HG02938 (cell line): ENCODE data around the gene RBM33.

Source experiments
- ATAC-seq: cut with Tn5 transposase; IDR thresholded peaks from one replicate; pipeline ENCODE4 v1.9.1; 2021; ENCODE audit warnings: mild to moderate bottlenecking, moderate library complexity; ENCODE audit not compliant: unreplicated experiment

Gene RBM33

GRCh38 chr7:155660059-155660757 lies 15.7 kb downstream of the RBM33 start:
- peak; percentile 75 for ATAC-seq

- peak; percentile 67 for ATAC-seq
Measured at GRCh38 chr7:155660758-155661093, 16.3 kb downstream of the RBM33 start.

DNA sequence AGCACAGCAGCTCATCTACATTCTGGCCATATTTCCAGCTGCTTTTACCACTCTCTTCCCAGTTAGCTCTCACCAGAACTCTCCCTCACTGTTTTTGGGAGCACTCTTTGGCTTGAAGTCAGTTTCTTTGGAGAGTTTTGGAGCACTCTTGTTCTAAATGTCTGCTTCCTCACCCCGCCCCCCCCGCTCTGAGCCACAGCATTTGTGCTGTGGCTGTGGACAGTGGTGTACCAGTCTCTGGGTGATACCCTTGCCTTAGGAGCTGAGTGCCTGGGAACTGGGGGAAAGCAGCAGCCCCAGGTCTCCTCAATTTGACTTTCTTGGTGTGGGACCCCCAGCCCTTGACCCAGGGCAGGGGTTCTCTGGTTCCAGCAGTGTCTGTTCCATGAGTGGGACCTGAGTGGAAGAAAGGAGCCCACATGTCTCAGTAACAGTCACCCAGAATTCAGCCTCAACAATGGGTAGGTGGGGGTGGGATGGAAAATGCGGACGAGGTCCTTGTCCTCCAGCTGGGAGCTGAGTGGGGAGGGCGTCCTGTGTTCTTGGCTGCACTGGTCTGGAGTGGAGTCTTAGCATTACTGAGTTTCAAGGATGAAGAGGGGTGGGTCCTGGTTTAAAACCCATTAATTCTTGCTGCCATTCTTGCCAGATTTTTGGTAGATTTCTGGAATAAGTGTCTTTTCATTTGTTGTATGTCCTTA lies 18.0 kb downstream of the RBM33 start:
- no peak for ATAC-seq

DNA sequence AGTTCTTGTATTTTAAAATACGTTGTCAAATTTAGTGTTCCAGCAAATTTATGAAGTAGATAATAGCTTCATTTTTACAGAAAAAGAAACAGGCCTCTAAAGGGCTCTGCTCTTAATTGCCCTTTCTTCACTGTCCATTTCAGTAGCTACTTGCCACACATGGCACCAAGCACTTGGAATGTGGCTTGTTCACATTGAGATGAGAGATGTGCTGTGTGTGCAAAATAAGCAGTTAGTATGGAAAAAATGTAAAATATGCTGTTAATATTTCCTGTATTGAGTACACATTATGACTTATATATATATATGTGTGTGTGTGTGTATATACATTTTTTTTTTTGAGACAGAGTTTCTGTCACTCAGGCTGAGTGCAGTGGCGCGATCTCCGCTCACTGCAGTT lies 19.5 kb downstream of the RBM33 start:
- ATAC-seq = no peak

DNA sequence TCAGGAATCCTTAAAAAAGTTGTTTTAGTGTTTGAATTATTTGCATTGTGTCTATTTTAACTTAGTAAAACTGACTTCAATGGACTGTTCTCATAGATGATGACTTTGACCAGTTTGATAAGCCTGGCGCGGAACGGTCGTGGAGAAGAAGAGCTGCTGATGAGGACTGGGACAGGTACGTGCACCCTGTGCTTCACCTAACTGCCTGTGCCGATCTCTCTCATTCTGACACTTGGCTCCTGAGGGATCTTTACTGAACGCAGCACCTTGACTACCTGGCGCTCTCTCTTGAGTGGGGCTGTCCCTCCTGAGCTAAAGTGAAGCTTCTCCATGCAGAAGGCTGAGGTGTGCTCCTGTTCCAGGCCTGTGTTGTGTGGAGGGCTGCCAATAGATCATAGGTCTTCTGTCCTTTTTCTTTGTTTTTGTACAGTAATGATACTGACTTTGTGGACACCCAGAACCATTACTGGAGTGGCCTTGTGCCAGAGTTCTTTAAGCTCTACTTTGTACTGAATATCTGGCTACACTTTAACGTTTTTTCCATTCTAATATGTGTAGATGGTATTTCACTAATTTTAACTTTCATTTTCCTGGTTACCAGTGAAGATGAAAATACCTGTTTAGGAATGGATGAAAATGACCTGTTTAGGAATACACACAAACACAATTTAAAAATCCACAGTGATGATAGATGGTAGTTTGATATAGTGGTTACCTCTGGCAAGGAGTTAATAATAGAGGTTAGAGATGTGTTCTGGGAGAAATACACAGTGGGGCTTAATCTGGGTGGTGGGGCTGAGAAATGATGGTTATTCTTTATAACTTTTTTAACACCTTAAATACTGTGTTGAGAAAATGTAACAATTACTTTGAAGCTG lies 20.9 kb downstream of the RBM33 start:
- ATAC-seq = no peak

DNA sequence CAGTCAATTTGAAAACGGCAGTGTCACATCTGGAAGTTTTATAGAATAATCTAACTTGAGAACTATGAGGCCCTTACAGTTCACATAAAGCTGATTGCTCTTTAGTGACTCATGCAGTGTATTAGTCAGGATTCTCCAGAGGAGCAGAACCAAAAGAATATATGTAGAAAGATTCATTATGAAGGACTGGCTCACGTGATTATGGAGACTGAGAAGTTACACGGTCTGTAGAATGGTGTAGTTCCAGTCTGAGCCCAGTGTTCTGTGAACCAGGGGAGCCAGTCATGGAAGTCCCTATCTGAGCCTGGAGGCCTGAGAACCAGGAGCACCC lies 21.5 kb downstream of the RBM33 start:
- ATAC-seq = no peak

DNA sequence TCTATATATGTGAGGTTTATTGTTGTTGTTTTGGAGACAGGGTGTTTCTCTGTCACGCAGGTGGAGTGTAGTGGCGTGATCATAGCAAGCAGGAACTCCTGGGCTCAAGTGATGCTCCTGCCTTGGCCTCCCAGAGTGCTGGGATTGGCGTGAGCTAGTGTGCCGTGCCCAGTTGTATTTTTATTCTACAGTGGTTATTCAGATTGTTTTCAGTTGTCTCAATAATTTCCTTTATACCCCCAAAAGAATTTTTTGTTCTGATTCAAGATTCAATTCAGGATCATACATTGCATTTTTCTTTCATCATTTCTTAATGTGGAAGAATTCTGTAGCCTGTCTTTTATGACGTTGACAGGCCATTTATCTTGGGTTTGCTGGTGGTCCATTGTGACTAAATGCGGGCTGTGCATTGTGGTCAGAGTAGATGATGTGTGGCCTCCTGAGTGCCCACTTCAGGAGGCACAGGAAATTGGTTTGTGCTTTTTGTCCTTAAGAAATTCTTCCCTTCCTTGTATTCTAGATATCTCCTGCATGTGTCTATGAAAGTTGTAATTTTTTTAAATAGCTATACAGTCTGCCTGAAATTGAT lies 22.9 kb downstream of the RBM33 start:
- no peak for ATAC-seq

GRCh38 chr7:155669717-155670505 lies 25.4 kb downstream of the RBM33 start:
- ATAC-seq = no peak

DNA sequence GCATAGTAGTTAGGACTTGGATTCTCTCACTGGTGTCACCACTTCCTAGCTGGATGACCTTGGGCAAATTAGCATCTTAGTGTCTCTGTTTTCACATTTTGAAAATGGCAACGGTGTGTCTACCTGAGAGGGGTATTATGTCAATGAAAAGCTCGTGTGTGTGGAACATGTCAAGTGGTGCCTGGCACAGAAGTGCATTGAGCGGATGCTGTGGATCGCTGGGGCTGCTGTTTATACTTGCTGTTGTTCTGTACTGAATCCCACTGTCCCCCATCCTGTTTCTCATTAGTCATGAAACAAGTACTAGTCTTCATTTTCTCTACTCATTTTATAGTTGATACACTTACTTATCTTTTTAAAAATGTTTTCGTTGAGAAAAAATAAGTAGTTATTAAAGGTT lies 26.1 kb downstream of the RBM33 start:
- no peak for ATAC-seq

DNA sequence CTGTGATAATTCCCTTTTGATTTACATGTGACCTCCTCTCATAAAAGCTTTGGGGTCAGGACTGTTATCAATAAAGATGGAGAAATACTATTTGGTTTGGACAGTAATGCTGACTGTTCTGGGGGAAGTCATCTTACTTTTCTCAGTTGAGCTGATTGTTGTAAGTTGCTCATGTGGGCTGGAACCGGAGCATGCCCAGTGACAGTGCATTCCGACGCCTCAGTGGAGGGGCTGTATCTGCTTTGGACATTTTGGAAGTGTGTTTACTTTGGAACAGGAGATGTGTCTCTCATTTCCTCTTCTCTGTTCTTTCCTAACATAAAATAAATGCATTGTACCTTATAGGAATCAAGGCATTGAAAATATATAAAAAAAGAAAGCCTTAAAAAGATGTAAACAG lies 30.1 kb downstream of the RBM33 start:
- ATAC-seq = no peak

- ATAC-seq = no peak
Measured at GRCh38 chr7:155676052-155676451, 31.6 kb downstream of the RBM33 start.

DNA sequence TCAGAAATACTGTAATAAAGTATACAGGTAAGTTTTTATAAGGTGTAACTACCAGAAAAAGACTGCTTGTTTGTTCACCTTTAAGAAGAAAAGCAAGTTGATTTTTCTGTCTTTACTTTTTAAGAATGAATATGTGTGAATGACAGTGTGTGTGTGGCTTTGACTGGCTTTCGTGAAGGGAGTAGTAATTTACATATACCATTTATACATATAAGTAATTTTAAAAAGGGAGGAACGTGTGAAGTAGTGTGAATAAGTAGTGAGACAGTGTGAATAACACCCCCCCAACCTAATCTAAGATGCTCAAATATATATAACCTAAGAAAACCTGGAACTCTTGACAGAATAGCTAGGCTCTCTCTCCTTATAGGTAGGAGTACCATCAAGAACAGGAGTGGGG lies 33.2 kb downstream of the RBM33 start:
- ATAC-seq = no peak

GRCh38 chr7:155680124-155680523 lies 35.7 kb downstream of the RBM33 start:
- ATAC-seq = no peak

DNA sequence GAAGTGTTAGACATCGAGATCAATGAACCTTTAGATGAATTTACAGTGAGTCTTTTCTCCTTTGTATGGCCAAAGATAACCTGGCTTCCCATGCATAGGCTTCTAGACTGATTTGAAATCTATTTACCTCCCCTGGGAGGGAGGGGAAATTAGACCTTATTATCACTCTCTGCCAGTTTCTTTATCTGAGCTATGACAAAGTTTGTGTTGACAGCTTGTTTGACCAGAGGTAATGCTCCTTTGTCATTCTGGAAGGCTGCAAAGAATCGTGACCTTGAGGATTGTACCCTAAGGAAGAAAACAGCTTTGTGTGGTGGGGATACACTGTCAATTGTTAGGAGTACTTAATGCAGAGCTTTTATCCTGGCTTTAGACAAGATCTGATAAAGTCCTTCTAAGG lies 36.4 kb downstream of the RBM33 start:
- no peak for ATAC-seq

DNA sequence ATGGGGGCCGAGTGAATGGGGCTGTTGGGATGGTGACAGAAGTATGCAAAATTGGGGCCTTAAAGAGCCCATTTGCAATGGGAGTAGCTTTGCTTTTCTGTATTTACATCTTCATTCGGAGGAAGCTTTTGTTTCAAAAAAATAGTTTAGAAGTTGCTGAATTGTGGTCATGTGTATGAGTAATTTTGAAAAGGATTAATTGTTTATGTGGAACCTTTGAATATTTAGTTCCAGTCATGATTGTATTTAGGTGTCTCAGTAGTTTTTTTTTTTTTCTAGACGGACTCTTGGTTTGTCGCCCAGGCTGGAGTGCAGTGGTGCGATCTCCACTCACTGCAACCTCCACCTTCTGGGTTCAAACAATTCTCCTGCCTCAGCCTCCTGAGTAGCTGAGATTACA lies 37.2 kb downstream of the RBM33 start:
- no peak for ATAC-seq

DNA sequence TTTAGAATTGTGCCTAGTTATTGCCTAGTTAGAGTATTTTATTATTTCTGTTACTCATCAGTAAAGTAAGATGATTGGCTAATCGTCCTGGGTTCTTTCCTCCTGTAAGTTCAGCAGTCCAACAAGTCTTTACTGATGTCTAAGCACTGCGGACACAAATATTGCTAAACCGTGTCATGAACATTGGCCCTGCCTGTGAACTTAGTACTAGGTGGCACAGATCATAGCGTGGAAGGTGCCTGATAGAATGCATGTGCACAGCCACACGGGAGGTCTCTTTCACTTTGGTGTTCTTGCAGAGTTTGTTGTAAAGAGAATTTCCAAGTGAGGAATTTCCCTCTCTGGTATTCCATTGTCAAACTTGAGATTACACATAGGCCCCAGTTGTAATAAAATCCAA lies 38.0 kb downstream of the RBM33 start:
- ATAC-seq = no peak

- ATAC-seq = no peak
Measured at GRCh38 chr7:155683098-155683497, 38.6 kb downstream of the RBM33 start.

GRCh38 chr7:155683714-155684113 lies 39.3 kb downstream of the RBM33 start:
- no peak for ATAC-seq

GRCh38 chr7:155684543-155684942 lies 40.1 kb downstream of the RBM33 start:
- no peak for ATAC-seq

DNA sequence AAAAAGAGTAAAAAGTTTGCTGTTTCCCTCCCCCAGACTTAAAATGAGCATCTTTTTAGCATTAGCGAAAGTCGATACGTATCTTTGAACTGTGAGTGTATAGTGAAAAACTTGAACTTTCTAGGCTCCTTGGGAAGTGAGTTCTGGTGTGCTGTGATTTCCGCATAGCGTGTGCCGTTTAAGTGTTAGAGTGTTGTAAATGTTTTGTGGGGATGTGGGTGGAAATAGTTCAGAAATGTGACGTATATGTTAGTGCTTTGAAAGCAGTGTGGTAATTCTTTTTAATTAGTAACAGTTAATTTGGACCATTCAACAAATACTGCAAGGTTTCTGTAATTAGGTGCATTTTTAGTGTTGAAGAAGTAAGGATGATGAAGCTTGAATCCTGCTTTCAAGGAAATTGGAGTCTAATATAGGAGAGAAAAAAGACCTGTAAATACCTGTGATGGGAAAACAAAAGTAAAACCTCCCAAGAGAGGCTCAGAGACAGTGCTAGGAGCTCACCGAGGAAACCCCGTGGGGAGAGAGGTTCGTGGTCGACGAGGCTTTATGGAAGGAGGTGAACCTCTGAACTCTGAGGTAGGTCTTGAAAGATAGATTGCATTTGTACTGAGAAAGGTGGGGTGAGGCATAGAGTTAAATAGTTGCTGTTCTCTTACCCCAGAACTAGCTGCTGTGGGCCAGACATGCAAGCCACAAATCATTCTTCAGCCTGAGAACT lies 40.8 kb downstream of the RBM33 start:
- peak; percentile 91 for ATAC-seq
